Middle frontal gyrus (tissue), 1 donor: Measurements from ENCODE around the gene INTS12.

Experiments used
- DNase-seq: peaks from one replicate; pipeline ENCODE4 v3.0.0-alpha.2; 2015; ENCODE audit warnings: low spot score; ENCODE audit errors: extremely low spot score

The INTS12 gene

DNA sequence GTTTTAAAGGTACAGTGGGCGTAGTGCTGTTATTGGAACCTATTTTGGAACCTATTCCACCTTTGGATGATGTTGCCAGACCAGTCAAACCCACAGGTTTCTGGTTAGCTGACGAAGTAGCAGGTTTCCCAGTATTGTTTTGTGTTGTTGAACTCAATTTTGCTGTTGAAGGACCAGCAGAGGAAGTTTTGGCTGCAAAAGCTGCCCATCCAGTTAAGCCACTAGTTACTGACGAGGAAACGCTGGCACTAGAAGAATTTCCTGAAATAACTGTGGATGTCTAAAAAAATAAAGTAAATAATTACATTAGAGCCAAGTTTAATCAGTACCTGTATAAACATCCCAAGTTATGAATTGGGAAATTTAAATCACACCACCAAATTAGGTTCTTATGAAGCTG lies 25.5 kb downstream of the INTS12 start:
- no peak for DNase-seq

DNA sequence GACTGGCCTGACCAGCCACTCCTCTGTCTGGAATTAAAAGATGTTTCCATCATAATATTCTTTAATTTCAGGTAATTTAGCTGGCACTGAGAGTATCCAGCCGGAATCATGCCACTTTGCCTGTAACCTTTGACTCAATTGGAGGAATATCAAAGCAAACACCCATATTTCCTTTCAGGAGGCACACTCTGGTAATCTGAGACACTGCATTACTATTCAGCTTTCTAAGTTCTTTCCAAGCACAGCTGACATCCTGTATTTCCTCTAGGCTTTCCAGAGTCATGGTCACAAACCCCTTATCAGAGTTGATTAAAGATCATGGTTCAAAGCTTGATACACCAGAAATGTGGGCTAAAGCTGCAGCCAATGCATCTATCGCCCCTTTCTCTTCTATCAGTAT lies 29.3 kb downstream of the INTS12 start:
- DNase-seq: no peak

DNA sequence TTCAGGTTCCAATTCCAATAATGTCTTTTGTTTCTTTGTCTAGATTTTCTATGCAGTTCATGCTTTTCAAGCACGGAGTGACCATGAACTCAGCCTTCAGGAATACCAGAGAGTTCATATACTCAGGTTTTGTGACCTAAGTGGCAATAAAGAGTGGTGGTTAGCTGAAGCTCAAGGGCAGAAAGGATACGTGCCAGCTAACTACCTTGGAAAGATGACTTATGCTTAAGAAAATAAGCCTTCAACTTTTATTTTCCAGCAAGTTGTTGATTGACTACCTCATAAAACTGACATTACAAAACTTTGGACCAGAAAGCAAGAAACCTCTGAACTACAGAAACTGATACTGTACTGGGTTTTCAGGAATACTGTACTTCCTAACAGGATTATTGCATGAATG lies 30.8 kb downstream of the INTS12 start:
- no peak for DNase-seq

DNA sequence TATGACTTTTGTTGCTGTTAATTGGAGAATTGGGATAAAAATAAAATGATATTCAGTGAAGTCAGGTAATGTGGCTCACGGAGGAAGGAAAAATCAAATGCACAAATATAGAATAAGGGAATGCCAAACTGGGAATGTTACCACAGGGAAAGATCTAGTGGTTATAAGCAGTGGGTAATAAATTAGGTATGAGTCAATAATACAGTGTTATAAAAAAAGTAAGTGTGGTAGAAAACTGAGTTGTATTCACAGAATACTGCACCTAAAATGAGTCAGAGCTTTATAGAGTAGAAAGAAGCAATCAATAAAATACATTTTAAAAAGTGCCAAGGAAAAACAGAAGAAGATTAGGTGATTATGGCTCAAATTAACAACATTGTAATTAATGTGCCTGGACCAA lies 34.5 kb downstream of the INTS12 start:
- no peak for DNase-seq

DNA sequence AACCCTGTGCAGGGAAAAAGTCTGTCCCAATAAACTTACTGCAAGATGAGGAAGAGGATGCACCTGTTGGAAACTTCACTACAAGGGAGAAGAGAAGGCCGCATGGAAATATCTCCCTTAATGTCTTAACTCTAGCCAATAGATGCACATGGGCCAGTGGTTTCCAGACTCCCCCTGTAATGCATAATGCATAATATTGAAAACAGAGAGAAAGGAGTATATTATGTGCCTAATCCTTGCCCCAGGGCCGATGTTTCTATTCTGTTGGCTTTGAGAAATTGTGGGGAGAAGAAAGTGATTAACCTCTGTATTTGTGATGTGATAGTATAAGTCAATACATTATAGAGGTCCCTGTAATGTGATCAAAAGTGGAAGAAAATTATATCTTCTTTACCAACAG lies 37.2 kb downstream of the INTS12 start:
- DNase-seq: no peak

DNA sequence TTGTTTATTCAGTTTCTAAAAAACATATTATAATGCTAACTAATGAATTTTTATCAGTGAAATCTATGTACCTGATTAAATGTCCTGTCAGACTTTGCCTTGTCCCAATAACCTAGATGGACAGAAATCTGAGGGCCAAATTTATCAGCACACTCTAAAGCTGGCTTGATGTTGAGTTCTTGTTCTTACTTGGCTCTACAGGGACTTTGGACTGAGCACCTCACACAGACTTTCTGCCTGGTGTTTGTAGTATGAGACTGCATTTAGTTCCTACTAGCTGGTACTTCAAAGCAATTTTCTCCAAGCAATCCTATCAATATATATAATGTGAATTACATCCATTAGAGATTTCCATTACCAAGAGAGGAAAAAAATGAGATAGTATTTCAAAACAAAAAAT lies 37.8 kb downstream of the INTS12 start:
- DNase-seq: no peak

DNA sequence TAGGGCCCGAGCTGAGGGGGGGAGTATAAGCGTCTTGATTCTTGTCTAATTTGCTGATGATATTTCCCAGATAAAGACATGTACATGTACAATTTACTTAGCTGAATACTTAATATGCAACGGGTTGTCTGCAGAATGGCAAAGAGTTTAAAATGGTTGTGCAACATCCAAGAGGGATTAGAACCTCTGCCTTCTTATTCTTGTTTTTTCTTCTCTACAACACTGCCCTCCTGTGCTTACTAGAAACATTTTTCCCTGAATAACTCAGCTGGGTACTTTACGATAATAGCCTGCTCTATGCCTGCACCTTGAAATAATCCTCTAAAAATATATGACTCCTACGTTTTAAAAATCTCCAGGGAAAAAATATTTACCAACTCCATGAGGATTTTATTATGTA lies 41.8 kb downstream of the INTS12 start:
- DNase-seq: no peak

DNA sequence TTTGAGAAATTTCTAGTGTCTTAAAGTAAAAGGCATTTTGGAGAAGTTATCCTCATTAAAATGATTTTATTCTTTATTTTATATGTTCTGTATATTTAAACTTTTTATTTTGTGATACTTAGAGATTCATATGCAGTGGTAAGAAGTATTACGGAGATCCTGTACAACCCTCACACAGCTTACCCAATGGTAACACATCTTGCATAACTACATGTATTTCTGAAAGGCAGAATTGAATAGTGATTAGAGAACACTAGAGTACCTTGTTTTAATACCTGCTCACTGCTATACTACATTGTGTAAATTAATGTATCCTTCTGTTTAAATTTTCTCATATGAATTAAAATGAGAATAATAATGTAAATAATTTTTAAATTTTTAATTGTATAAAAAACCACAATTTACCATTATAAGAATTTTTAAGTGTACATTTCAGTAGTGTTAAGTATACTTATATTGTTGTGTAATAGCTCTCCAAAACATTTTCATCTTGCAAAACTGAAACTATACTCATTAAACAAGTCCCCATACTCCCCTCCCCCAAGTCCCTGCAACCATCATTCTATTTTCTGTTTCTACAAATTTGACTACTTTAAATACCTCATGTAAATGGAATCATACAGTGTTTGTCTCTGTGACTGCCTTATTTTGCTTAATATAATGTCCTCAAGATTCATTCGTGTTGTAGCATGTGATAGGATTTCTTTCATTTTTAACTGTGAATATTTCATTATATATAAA lies 45.4 kb downstream of the INTS12 start:
- no peak for DNase-seq

DNA sequence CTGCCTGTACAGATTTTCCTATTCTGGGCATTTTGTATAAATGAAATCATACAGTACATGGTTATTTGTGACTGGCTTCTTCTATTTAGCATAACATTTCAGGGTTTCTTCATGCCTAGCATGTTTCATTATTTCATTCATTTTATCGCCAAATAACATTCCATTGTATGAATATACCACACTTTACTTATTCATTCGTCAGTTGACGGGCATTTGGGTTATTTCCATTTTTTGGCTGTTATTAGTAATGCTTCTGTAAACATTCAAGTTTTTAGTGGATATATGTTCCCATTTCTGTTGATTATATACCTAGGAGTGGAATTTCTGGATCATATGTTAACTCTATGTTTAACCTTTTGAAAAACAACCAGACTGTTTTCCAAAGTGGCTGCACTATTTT lies 47.5 kb downstream of the INTS12 start:
- no peak for DNase-seq

DNA sequence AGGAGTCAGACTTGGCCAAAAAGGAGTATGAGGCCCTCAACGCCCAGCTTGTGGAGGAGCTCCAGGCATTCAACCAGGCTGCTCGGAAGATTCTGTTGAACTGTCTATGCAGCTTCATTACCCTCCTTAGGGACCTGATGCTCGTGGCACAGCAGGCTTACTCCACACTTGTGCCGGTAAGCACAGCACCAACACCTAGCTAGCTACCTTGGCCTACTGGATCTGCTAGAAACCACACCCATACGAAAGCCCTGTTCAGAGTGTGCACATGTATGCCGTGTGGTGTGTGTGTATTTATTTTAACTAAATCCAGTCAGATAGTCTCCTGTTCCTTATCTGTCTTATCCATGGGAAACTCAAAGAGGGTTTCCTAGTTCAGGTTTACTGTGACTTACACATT lies 49.3 kb downstream of the INTS12 start:
- DNase-seq: no peak

DNA sequence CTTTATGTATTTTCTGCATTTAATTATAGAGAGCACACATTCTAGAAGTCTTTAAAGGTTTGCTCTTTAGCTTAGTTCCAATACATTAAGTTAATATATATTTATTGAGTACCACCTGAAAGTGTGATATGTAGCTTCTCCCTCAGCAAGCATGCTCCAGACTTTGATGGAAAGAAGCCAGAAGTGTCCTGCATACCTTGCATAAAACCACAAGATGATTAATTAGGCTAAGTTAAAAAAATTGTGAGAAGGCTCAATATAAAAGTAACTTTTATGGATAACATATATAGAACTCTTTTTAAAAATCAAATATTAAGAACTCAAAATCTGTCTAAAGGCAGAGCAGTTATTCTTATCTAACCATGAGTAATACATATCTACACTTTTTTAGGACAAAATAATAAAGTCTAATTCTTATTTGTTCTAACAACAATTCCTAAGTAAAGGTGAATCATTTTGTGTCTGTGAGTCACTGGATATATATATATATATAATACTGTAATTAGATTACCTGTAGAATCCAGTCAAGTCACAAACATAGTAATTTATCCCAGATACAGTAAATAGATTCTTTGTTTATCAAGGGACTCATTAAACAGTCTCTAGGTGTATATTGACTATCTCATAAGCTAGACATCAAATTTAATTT lies 51.2 kb downstream of the INTS12 start:
- DNase-seq: no peak

DNA sequence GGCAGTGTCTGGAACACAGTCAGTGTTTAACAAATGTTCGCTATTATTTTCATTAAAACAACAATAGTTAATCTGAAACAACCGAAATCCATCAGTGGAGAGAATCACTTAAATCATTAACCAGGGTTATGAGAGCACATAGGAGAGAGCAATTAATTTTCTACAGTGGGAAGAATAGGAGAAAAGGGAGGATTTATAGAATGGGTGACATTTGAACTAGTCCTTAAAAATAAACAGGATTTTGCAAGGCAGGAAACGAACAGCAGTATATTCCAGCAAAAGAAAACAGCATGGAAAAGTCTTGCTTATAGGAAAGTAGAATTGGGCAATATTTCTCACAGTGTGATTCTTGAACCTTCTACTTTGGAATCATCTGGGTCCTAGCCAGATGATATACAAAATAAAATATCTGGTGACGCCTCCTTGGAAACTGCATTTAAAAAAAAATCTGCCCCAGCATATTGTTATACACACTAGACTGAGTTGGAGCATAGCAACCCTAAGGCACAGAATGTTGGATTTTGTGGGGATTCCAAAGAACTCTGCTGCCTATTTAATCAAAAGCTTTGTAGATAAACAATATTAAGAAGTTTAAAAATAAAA lies 56.1 kb downstream of the INTS12 start:
- DNase-seq: no peak

DNA sequence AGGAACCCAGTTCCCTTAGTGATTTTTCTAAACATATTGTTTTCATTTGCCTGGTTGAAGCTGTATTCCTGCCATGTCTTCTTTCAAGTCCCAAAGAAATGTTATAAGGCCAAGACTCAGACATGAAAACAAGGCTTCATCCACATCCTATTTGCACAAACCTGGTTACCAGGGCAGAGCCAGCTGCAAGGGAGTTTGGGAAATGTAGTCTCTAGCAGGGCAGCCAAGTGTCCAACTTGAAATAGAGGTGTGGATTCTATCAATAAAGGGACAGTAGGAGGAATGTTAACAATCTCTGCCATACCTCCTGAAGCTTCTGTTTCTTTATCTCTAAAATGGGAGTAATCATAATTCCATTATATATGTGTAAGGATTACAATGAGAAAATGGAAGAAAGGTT lies 56.6 kb downstream of the INTS12 start:
- DNase-seq: no peak

DNA sequence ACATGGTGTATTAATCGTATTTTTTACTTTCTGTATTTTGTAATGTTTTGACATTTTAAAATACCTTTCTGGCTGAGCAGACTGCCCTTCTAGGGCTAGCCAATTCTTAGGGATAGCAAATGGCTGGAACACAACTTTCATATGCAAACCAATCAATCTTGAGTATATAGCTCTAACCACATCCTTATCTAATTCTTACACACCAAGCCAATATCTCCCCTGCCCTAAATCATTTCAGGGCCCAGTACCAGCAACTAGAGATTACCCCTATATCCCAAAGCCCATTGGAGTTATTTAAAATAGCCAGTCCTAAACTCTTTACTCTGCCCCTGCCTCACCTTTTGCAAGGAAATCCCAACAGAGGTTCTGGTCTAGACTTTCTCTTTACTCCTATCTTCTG lies 58.3 kb downstream of the INTS12 start:
- DNase-seq: no peak

DNA sequence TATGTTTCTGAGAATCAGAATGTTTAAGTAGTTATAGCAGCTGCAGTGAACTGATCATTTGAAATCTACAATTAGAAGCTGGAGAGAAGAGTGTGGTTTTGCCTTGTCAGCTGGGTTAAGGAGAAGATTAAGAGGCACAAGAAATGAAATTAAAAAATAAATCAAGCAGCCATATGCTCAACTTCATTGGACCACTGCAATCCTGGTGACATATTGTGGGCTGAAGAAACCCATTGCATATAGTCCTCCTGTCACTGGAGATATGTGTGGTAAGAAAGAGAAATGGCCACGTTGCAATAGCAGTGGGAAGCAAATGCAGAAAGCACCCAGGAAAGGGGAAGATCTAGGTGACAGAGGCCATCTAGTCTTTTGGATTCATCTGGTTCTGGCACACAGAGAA lies 63.0 kb downstream of the INTS12 start:
- no peak for DNase-seq

DNA sequence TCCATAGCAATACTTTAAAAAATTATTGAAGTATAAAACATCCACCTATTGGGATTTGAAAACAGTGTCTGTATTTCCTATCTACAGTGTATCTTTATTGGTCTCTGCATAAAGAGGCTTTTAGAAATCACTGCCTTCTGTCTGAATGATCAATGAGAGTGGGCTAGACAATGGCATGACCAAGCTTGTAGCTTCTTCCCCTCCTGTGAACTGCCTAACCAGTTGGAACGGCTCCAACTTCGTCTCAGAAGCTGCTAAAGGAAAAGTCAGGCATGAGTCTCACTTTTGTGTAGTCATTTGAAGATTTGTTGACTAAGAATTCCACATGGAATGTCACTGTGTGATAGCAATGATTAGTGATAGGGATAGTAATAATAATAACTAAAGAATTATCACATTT lies 64.2 kb downstream of the INTS12 start:
- DNase-seq: no peak

DNA sequence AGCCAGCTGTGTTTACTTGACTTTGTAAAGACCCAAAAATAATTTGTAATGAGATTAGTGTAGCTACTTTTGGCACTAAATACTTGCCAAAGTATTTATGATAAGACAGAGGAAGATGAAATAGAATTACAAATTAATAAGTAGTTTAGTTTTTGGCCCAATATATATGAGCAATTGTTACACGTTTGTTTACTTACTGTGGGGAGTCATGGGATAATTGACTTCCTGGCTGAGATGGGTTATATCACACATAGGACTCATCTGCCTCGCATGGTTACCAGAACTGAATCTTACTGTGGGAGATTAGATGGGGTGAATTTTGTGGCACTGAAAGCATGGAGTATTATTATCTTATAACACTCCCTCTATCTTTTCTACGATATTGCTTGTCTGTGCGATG lies 66.6 kb downstream of the INTS12 start:
- DNase-seq: no peak

DNA sequence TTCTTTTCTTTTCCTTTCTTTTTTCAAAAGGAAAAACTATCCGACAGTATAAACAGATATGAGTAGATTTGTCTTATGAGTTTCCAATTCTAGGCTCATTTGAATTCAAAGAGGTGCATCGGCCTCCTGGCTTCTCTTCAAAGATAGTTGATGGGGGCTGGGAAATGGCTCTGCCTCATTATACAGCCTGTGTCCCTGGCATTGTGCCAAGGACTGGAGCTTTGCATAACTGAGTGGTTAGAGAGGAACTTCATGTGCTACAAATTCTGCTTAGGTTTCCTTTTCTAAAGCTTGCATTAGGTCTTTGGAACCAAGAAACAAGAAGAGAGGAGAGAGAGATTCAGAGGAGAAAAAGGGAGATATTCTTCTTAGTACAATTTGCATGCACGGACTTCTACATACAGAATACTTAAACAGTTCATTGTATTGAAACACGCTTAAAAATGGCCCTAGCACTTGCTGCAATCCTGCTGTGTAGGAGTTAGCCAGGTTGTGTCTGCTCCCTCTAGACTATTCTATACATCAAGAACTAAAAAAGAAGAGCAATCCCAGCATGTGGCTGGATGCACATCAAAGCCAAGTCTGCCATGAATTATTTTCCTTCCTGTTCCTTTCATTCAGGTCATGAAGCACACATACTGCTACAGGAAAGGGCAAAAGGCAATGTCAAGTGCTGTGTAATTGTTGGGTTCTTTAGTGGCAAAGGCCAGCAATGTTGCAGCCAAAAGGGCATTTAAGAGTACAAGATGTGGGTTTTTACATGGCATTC lies 70.9 kb downstream of the INTS12 start:
- DNase-seq: peak; percentile 30

DNA sequence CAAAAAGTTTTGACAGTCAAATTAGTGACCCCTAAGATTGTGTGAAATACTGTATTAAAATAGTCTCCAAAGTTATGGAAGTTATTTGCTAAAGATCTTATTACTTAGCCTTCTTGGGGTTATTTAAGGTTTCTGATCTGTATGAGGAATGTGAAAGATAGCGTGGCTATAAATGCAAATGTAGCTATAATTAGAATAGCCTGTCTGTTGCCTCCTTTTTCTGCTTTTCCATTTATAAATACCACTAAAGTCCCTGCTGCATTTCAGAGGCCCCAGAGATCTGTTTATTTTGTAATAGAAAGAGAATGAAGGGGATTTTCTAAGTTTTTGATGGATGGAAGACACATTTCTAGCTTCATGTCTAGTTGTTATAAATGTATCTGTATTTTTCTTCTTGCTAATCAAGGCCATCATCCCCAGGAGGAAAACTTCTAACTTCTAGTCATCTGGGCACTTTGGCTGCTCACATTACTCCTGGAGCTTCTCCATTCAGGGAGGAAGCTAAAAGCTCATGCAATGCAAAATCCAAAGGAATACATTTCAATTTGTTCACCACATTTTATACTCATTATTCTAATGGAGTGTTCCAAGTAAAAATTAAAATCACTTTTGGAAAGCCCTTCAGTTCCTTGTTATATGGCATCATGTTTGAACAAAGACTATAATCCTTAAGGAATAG lies 73.9 kb downstream of the INTS12 start:
- DNase-seq: no peak

DNA sequence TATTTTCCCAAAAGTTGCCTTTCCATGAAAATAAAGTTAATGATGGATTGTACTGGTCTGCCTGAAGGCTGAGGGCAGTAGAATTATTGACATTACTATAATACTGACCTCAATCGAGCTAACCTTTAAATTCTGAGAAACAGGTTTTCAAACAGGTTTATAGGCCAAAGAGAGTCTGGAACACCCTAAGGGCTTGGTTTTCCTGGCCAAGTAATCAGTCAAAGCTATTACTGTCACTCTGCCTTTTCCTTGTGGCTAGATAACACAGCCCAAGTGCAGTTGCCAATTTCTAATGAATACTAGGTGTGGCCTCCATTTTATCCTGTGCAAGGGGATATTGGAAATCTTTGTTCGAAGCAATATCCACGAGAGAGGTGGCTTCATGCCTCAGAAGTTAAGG lies 75.2 kb downstream of the INTS12 start:
- DNase-seq: no peak
